HG03159 (cell line): ENCODE data around the gene JAG2.

Experiments used
- ATAC-seq: cut with Tn5 transposase; IDR thresholded peaks from one replicate; pipeline ENCODE4 v1.9.1; 2021; ENCODE audit warnings: mild to moderate bottlenecking, moderate library complexity; ENCODE audit not compliant: unreplicated experiment

JAG2 gene

DNA sequence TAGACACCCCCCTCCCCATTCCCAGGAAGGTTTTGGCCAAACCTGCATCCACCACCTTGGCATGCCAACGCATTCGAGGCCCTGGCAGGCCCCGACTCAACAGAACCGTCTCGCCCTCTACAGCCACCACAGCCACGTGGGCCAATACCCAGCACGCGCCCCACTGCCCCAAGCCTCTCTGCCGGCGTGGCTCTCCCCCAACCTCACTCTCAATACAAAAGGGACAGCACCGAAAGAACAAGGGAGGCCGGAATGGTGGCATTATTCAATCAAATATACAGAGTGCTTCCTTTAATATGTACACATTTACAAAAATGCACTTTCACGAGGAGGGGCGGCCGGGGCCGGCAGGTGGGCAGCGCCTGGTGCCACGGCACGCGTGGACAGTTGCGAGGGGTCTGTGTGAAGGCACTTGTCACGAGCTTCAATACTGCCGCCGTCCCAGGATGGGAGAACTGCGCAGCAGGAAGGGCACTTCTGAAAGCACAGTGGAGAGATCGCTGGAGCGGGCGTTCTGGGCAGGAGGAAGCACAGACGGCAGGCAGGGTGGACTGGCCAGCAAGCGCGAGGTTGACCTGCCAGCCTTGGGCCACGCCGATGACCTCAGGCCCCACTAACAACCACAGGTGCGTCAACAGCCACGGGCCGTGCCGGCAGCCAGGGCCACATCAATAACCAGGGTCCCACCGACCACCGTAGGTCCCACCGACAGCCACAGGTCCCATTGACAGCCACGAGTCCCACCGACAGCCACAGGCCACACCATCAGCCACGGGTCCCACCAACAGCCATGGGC, 26.9 kb downstream of the JAG2 start:
- no peak for ATAC-seq

DNA sequence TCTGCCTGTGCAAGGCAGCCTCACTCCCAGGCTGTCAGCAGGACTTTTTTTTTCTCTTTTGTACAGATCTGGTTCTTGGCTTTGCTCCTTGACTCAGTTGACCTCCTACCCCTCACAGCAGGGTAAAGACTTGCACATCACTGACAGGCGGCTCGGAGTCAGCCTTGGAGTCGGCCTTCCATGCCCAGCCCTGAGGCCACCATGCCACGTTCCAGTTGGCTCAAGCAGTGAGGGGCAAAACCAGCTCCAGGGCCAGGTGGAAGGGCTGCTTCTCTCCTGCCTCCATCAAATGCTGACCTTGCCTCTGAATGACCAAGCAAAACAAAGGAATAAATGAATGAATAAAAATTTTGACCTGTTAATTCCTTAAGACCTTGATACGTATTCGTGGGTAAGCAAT, 27.6 kb downstream of the JAG2 start:
- no peak for ATAC-seq

DNA sequence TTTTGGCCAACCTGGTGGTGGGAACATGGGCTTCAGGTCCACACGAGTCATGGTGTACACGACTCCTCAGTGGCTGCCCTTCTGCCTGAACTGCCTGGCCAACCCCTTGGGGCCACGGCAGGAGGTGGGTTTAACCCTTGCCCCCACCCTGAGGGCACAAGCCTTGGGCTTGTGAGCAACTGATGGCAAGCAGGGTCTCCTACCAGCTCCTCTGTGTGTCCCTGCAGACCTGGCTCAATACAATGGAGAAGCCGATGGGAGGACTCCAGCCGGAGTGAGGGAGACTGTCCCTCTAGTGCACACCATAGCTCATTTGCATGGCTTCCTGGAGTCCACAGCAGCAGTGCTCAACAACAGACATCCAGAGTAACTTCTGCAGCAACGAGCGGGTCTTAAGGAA, 28.0 kb downstream of the JAG2 start:
- ATAC-seq = no peak

- ATAC-seq = no peak
Measured at GRCh38 chr14:105139831-105140239, 28.7 kb downstream of the JAG2 start.

DNA sequence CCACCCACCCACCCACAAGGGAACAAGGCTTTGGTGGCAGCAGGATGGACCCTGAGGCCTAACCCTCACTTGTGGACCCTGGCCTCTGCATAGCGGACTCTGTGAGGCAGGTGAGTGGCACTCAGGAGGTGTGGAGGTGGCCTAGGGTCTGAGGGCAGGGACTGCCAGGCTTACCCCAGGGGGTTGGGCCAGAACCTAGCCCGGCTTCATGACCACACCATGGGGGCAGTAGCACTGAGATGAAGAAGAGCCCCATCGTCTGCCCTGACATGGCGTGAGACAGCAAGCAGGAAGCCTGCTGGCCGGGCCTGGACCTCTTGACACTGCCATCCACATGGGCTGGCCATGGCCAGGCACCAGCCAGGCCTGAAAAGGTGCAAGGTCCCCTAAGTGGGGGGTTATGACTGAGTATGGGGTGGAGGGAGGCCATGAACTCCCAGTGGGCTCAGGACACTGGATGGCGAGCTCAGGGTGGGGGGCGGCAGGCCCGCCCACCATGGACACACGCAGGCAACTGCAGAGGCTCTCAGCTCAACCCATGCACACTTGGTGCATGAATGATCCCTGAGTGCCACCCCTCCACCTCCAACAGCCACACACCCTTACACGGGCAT, 29.3 kb downstream of the JAG2 start:
- no peak for ATAC-seq

- ATAC-seq = no peak
Measured at GRCh38 chr14:105138551-105139111, 29.9 kb downstream of the JAG2 start.

- ATAC-seq = no peak
Measured at GRCh38 chr14:105138021-105138541, 30.5 kb downstream of the JAG2 start.

DNA sequence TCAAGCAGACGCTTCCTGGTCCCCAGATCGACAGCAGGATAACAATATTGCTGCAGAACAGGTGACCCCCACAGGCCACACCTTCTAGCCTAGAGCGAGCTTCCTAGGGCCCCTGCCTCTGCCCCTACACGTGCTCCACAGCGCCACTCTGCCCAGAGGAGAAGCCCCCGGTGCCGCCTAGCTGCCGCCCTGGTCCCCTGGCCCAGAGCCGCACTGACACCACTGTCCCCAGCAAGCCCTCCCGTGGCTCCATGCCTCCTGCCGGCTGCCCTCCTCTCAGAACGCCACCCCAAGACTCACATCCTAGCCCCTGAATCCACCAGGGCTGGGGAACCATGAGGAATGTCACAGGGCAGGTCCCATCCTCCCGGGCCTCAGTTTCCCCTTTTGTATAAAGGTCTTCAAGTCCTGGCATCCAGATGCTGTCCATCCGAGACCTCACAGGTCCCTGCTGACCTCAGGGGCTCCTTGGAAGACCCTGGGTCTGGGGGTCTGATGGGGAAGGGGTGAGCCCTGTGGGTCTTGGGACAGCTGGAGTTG, 31.0 kb downstream of the JAG2 start:
- ATAC-seq = no peak

DNA sequence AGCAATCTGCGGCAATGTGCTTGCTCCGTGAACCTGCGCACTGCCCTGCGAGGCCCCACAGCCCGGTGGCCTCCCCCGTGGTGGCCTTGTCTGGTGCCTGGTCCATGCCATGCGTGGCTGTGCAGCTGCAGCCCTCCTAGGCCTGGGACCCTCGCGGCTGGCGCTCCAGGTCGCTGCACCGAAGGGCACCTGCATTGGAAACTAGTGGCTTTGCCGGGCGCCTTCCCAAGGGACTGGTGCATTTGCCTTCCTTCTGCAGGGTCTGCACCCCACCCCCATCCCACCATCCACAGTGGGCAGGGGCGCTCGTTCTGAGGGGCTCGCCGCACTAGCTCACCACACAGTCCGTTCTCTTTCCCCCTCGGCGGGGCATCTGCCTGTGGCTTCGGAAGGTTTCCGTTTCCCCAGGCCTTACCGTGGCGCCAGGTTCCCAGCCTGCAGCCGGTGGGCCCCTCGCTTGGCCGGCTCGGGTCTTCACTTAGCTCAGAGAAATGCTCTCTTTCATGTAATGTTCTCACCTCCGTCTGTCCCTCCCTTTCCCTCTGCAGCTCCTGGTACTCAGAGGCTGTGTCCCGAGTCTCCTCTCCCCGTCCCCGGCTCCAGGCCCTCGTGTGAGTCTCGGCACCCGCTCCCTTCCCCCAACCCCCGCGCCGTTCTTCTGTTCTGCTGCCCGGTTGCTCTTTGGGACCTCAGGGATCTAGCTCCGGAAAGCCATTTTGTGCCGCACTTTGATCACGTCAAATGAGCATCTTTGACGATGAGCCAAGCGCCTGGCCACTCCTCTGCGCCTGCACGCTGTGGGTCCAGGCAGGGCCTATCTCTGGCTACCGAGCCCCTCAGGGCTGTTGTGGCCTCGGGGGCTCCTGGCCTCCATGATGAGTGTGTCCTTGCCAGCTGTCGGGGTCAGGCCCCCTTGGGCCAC, 31.9 kb downstream of the JAG2 start:
- ATAC-seq = no peak

DNA sequence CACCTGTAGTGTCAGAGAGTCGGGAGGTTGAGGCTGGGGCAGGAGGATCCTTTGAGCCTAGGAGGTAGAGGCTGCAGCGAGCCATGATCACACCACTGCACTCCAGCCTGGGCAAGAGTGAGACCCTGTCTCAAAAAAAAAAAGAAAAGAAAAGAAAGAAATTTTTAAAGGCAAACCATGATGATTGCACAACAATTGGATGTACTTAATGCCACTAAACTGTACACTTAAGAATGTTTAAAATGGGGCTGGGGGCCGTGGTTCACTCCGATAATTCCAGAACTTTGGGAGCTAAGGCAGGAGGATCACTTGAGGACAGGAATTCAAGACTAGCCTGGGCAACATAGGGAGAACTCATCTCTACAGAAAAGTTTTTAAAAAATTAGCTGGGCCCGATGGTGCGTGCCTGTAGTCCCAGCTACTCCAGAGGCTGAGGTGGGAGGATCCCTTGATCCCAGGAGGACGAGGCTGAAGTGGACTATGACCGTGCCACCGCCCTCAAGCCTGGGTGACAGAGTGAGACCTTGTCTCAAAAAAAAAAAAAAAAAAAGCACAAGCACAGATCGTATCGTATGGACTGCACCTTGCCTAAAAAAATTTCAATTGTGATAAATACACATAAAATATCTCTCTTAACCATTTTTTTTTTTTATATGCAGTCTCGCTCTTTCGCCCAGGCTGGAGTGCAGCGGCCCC, 32.7 kb downstream of the JAG2 start:
- ATAC-seq = no peak

- ATAC-seq = no peak
Measured at GRCh38 chr14:105132921-105133654, 35.5 kb downstream of the JAG2 start.

GRCh38 chr14:105131241-105131640, 37.3 kb downstream of the JAG2 start:
- ATAC-seq = no peak

- no peak for ATAC-seq
Measured at GRCh38 chr14:105128059-105128458, 40.5 kb downstream of the JAG2 start.

GRCh38 chr14:105126981-105127329, 41.6 kb downstream of the JAG2 start:
- no peak for ATAC-seq

DNA sequence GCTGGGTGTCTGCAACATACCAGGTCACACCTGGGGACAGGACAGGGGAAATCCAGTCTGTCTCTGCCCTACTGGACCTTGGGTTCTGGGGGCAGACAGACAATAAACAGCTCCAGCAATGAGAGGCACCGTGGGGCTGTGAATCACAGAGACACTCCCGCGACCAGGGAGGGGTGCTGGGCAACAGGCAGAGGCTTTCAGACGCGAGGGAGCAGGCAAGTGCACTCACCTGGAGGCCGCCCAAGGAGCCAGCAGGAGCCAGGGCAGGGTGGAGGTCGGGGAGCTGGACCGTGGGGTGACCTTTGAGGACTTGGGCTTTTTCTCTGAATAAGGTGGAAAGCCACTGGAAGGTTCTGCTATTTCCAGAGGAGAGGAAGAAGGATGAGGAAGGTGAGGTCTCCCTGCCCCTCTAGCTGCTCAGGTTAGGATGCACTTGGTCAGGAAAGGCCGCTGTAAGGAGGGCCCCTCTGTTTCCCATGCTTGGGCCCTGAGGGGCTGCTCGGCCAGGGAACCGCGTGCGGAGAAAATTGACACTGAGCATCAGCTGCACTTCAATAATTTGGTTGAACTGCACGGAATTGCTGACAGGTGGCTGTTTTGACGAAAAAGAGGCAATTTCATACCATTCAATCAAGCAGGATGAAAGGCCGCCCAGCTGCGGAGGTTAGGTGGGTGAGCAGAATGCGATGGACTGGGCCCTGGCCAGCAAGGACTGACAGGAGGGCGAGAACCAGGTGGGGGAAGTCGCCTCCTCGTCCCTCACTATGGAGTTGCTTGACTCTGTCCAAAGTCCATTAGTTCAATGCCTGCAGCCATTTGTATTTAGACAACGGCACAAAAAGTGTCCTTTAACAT, 42.2 kb downstream of the JAG2 start:
- no peak for ATAC-seq

DNA sequence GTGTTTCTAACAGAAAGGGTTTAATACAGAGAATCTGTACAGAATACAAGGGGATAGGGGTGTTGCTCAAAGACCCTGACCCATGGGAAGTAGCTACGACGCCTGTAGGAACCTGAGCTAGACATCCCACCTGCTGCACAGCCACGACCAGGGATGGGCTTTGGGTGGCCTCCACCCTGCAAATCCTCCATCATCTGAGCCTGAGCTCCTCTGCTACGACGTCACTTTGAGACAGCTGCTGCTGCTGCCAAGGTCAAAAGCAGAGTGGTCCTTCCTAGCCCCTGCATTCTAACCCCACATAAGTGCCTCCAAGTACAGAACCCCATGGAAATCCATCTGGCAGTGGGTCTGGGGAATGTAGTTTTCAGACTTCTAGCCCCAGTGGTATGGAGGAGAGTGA, 43.8 kb downstream of the JAG2 start:
- ATAC-seq = no peak

GRCh38 chr14:105123981-105124765, 44.4 kb downstream of the JAG2 start:
- ATAC-seq = no peak
